HepG2 (cell line): ENCODE results near the gene G6PD. TPM values are rescaled to one million over a fixed set of nuclear protein-coding genes. Genes with fewer than 3 reads are reported as not detected.

Experiments used
- HOMEZ ChIP-seq: IDR thresholded peaks from 2 replicates; pipeline ENCODE4 v1.6.1; 2016; ENCODE audit warnings: low read depth
- KMT2B ChIP-seq: IDR thresholded peaks from 2 replicates; pipeline ENCODE4 v1.6.1; 2016; ENCODE audit warnings: missing genetic modification reagents, missing compliant biosample characterization
- MAX ChIP-seq: IDR thresholded peaks from 2 replicates; pipeline ENCODE4 v1.6.1; 2012; ENCODE audit warnings: inconsistent platforms
- NCOR1 ChIP-seq: fragments of 200-600 bp; sonication (generic); IDR thresholded peaks from 2 replicates; pipeline ENCODE4 v1.7.0; 2017; ENCODE audit warnings: antibody characterized with exemption, low read length, borderline replicate concordance
- PITX1 ChIP-seq: sonication (generic); formaldehyde crosslinking; IDR thresholded peaks from 2 replicates; pipeline ENCODE4 v1.5.1; 2020; ENCODE audit warnings: mild to moderate bottlenecking, missing genetic modification reagents
- SMC3 ChIP-seq: IDR thresholded peaks from 2 replicates; pipeline ENCODE4 v1.6.1; 2011; ENCODE audit warnings: low read length, improper control_type of control experiment
- ZNF318 ChIP-seq: sonication (generic); formaldehyde crosslinking; IDR thresholded peaks from 2 replicates; pipeline ENCODE4 v1.4.0; 2020; ENCODE audit warnings: mild to moderate bottlenecking, missing genetic modification reagents
- ZNF414 ChIP-seq: sonication (generic); formaldehyde crosslinking; IDR thresholded peaks from 2 replicates; pipeline ENCODE4 v1.5.0; 2020; ENCODE audit warnings: missing genetic modification reagents
- ZNF576 ChIP-seq: sonication (generic); formaldehyde crosslinking; IDR thresholded peaks from 2 replicates; pipeline ENCODE4 v1.4.0; 2020; ENCODE audit warnings: mild to moderate bottlenecking, missing genetic modification reagents
- ZNF629 ChIP-seq: sonication (generic); formaldehyde crosslinking; conservative IDR thresholded peaks from 2 replicates; pipeline ENCODE4 v1.5.0; 2020; ENCODE audit warnings: missing genetic modification reagents
- polyA plus RNA-seq, 8 experiments: library from polyadenylated mRNA; depleted of rRNA in 3 of 8; stranded (reverse) in 7 of 8; unstranded in 1 of 8; fragments of >200 nt; fragmentation: Illumina TruSeq in 4 of 8; extraction: Trizol in 4 of 8; gene quantifications; 2 replicates each; pipeline versions ENCODE4 v1.2.1 to v1.2.3, GENCODE V29; 2011 to 2016; ENCODE audit warnings: low read depth in 4 of 8, missing spikeins in 1 of 8, mixed read lengths in 1 of 8; ENCODE audit not compliant: insufficient read depth in 1 of 8
- total RNA-seq, 5 experiments: library from RNA; depleted of rRNA; stranded (reverse); fragments of >200 nt; fragmentation: Illumina TruSeq; extraction: Trizol; gene quantifications; 2 replicates each; pipeline ENCODE4 v1.2.3, GENCODE V29; 2016; ENCODE audit warnings: low read depth in 1 of 5

The G6PD gene
- total and polyA plus RNA-seq, 2 of the 13 experiments (the other 11 are each of a cell fraction or from before 2014, with no cell fraction given), result 18.8 to 28.8 TPM

GRCh38 chrX:154508384-154508745, 38.3 kb downstream of the G6PD start (continued):
- no peak for TF ChIP-seq ZNF318 (CRISPR knock-in tag)
- no peak for TF ChIP-seq SMC3
- no peak for TF ChIP-seq HOMEZ
- TF ChIP-seq NCOR1, result no peak
- TF ChIP-seq MAX, result no peak
- TF ChIP-seq PITX1 (CRISPR knock-in tag), result no peak
- no peak for TF ChIP-seq ZNF629
- no peak for TF ChIP-seq ZNF576 (CRISPR knock-in tag)
- TF ChIP-seq ZNF414, result no peak
- TF ChIP-seq KMT2B (CRISPR knock-in tag), result no peak
